ENCODE results near the gene TSGA10IP.

TSGA10IP gene

DNA sequence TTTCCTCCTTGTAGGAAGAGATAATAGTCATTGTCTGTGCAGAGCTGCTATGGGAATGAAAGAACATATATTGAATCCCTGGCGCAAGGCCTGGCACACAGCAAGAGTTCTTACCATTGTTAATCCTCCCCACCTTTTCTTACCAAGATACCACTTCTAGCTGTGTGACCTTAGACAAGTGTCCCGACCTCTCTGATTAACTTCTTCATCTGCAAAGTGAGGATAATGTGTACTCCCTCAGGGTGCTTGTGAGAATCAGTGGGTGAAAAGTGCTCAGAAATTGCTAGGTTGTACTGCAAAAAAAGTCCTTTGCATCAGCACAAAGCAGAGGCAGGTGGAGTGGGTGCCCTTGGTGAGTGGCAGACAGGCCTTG is 62.8 kb downstream of the TSGA10IP start:
- no peak for DNase-seq (ENCODE audit: low read depth)

DNA sequence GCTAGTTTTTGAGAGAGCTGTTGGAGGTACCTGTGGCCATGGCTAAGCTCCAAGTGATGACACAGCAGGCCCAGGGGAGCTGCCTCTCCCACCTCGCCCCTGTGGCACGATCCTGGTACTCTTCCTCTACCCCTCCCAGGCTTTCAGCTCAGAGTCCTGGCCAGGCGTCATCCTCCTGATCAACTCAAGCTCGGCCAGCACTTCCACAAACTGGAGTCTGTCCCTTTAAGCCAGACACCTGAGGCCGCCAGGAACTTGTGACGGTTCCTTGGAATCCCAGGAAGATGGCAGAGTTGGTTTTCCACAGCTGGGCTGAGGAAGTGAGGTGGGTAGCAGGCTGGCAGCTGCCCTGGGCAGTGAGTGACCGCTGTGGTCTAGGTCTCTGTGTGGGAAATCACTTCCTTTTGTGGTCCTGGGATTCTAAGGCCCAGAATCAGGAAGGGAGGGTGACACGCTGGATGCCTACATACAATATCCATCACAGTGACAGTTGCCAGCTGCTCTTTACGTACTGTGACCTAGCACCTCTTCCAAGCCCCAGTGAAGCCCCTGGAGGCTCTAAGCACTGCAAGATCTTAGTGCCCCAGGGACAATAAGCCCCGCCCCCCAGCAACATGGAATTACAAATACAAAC is 63.3 kb downstream of the TSGA10IP start:
- DNase-seq (ENCODE audit: low read depth): no peak

All from activated T-helper 9 cell treated with anti-CD3 and anti-CD28 coated beads, Interleukin-2, amount 50 U/mL, for 16 hours (primary cell).